GM10266 (cell line): Measurements from ENCODE around the gene SLAIN2.

ENCODE experiments used
- DNase-seq: peaks from one replicate; pipeline ENCODE4 v3.0.0; 2012; ENCODE audit errors: extremely low spot score
- CTCF ChIP-seq: IDR thresholded peaks from 2 replicates; pipeline ENCODE4 v1.5.1; 2012; ENCODE audit warnings: mild to moderate bottlenecking, low read depth; ENCODE audit not compliant: control insufficient read depth, insufficient read depth; ENCODE audit errors: missing control alignments

Gene SLAIN2

GRCh38 chr4:48454591-48454990 is 113.3 kb downstream of the SLAIN2 start:
- no peak for TF ChIP-seq CTCF
- no peak for DNase-seq

GRCh38 chr4:48461000-48461399 is 119.7 kb downstream of the SLAIN2 start:
- TF ChIP-seq CTCF, result no peak
- DNase-seq, result no peak

- TF ChIP-seq CTCF, result no peak
- no peak for DNase-seq
These were observed 121.0 kb downstream of the SLAIN2 start for GRCh38 chr4:48462363-48462762.

- DNase-seq, result no peak
- no peak for TF ChIP-seq CTCF
These were observed 126.1 kb downstream of the SLAIN2 start for GRCh38 chr4:48467442-48467841.

DNA sequence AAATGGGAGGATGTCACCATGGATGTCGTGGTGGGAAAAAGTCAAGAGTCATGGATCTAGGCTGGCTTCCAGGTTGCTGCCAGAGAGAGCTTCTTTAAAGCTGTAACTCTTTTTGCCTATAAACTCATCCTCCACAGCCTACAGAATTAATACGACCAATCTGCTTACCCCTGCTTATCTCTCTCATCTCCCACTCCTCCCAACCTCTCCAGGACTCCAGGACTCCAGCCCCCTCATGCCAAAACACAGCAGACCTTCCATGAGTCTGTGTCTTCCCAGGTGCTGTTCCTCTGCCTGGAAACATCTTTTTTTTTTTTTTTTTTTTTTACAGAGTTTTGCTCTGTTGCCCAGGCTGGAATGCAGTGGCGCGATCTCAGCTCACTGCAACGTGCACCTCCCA is 126.6 kb downstream of the SLAIN2 start:
- DNase-seq, result no peak
- TF ChIP-seq CTCF, result no peak

DNA sequence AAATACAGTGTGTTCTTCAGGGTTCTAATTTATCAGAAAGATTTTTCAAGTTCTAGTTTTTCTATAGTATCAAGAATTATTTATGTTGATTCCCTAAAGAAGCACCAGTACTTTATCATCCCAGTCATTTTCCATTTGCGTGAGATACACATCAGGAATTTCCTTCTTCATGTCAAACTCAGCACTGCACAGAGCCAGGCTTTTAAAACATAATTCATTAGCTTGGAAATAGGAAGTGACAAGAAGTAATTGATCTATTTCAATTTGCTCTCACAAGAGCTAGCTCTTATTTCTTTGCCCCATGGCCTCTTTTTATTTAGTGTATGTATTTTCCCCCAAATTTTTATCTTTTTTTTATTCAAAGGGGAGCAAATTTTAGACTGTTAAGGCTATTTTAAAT is 128.8 kb downstream of the SLAIN2 start:
- DNase-seq, result no peak
- TF ChIP-seq CTCF, result no peak

DNA sequence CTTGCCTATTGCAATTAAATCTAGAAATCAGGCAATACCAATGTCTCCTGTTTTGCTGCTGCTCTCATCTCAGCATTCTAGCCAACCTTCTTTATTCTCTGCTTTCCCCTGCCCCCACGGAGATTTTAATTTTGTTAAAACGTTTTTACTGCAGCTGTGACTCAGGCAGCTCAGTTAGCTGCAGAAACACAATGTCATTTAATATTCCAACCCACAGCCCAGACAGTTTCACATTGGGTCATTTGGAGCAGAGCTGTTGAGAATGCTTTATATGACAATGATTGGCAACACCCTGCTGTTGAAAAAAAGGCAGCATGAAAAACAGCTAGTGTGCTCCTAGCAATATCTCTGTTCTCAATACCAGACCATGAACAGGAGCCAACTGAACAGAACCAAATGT is 129.2 kb downstream of the SLAIN2 start:
- no peak for TF ChIP-seq CTCF
- DNase-seq, result no peak
